Right cardiac atrium (tissue), 5 donors: Measurements from ENCODE around the gene BZW2. TPM values are rescaled to one million over a fixed set of nuclear protein-coding genes. Genes with fewer than 3 reads are reported as not detected.
A peak's percentile ranks its signal among the peaks of the same experiment; 100 is the strongest.

Source experiments
- ATAC-seq, 2 donors: fragments of 200-7000 bp; cut with Tn5 transposase; one replicate each; pipeline versions ENCODE4 v1.8.0 to v1.9.1; 2020; ENCODE audit warnings: moderate library complexity in 2 of 2, mild to moderate bottlenecking in 1 of 2
- DNase-seq, 3 donors: peaks; one replicate each; pipeline ENCODE4 v3.0.0-alpha.2; 2020
- H3K27ac ChIP-seq: one replicate; pipeline ENCODE4 v1.5.1; 2013; ENCODE audit warnings: mild to moderate bottlenecking, low read length, control low read depth, moderate library complexity
- H3K27me3 ChIP-seq: one replicate; pipeline ENCODE4 v1.6.1; 2013; ENCODE audit not compliant: control insufficient read depth, insufficient read depth
- H3K4me1 ChIP-seq: one replicate; pipeline ENCODE4 v1.6.1; 2013; ENCODE audit warnings: low read length; ENCODE audit not compliant: control insufficient read depth, insufficient read depth
- H3K4me3 ChIP-seq: one replicate; pipeline ENCODE4 v1.5.1; 2013; ENCODE audit warnings: low read length, control low read depth
- H3K9me3 ChIP-seq: one replicate; pipeline ENCODE4 v1.6.1; 2013; ENCODE audit warnings: low read length; ENCODE audit not compliant: control insufficient read depth
- WGBS: extraction: QIAGEN DNeasy Blood & Tissue Kit; methylation state at CpG from one replicate; pipeline ENCODE4 v1.1.7; 2013; 5-methylcytosine and 5-hydroxymethylcytosine counted together
- intact Hi-C, 4 donors: fragments of 100-400 bp; cut with DNase I; formaldehyde crosslinking; loops; one replicate each; pipeline versions ENCODE4 v1.11.0 to v1.14.0; 2022 to 2023
- long read RNA-seq, 4 donors: library from polyadenylated mRNA; unstranded; transcript quantifications; one replicate each; pipeline ENCODE4 v2.0.0, GENCODE V29; 2020 to 2021
- polyA plus RNA-seq: library from polyadenylated mRNA; stranded (reverse); fragments of 200-250 nt; gene quantifications from one replicate; pipeline ENCODE4 v1.2.3, GENCODE V29; 2013
- total RNA-seq, 4 donors: library from RNA; stranded (reverse); fragmentation: NEBNext Ultra II Directional; extraction: Animal tissue kit (Norgen Biotek cat#: 25700); gene quantifications; one replicate each; pipeline ENCODE4 v1.2.1, GENCODE V29; 2021
- donor health status: healthy with polysubstance abuse.
- donor health status: DM: no; HTN: yes; CAD: no.
- donor health status: DM: no; HTN: no; CAD: no.
- donor health status: DM: no; HTN: yes; CAD: no; lungs with severe emphysema.
- donor health status: DM: yes; HTN: yes; CAD: no.

The BZW2 gene
- total RNA-seq: 100 to 1,000 TPM; 124 to 214 (median 175) TPM
- polyA plus RNA-seq: 180 TPM
- long read RNA-seq, donor 1, transcript BZW2-201 (12 exons, 1,860 nt): major isoform, 58 of 154 reads
- long read RNA-seq, donor 1, transcript BZW2-207 (12 exons, 1,862 nt): minor isoform, 10 of 154 reads
- long read RNA-seq, donor 1, partial matches to known transcripts: 19 of 154 reads
- long read RNA-seq, donor 1, other reads (novel, unspliced or antisense): 66 of 154 reads
- long read RNA-seq, donor 2, transcript BZW2-207 (12 exons, 1,862 nt): minor isoform, 6 of 88 reads
- long read RNA-seq, donor 2, transcript BZW2-201 (12 exons, 1,860 nt): major isoform, 46 of 88 reads
- long read RNA-seq, donor 2, partial matches to known transcripts: 10 of 88 reads
- long read RNA-seq, donor 2, other reads (novel, unspliced or antisense): 26 of 88 reads
- long read RNA-seq, donor 3, transcript BZW2-201 (12 exons, 1,860 nt): major isoform, 158 of 316 reads
- long read RNA-seq, donor 3, transcript BZW2-207 (12 exons, 1,862 nt): minor isoform, 42 of 316 reads
- long read RNA-seq, donor 3, partial matches to known transcripts: 54 of 316 reads
- long read RNA-seq, donor 3, other reads (novel, unspliced or antisense): 57 of 316 reads
- long read RNA-seq, donor 4, transcript BZW2-207 (12 exons, 1,862 nt): minor isoform, 8 of 133 reads
- long read RNA-seq, donor 4, transcript BZW2-201 (12 exons, 1,860 nt): major isoform, 59 of 133 reads
- long read RNA-seq, donor 4, partial matches to known transcripts: 11 of 133 reads
- long read RNA-seq, donor 4, other reads (novel, unspliced or antisense): 55 of 133 reads

GRCh38 chr7:16645593-16646471 is at the start of gene BZW2, which contains the start of gene ANKMY2:
Gene BZW2, plus strand, starts transcription at chr7:16646181. Its CDS starts 19,263 bp downstream, at chr7:16665444.
Gene ANKMY2, minus strand, starts transcription at chr7:16645754. Its CDS starts 181 bp downstream, at chr7:16645573.
- under 1% methylated on average over 73 of the region's 73 CpGs for WGBS
- peak within 1 kb of the TSS; percentile 86 for H3K27ac ChIP-seq
- DNase-seq (peak; percentile 97 to 99 (median 98)), ATAC-seq (peak; percentile 98)
- intact Hi-C loops: no loop called here
- peaks cover 2% of the 10 kb centered on the region for H3K4me1 ChIP-seq
- no peaks in the 10 kb centered on the region for H3K9me3 ChIP-seq
- no peaks in the 10 kb centered on the region for H3K27me3 ChIP-seq
- peak within 1 kb of the TSS; percentile 91 for H3K4me3 ChIP-seq

- no peaks in the 10 kb centered on the region for H3K4me1 ChIP-seq
- ATAC-seq (no peak), DNase-seq (no peak)
- no peak overlapping the region for H3K27ac ChIP-seq
- 64% methylated on average over 4 of the region's 4 CpGs for WGBS
- H3K9me3 ChIP-seq: no peaks in the 10 kb centered on the region
- no peaks in the 10 kb centered on the region for H3K27me3 ChIP-seq
- H3K4me3 ChIP-seq: no peak overlapping the region
- intact Hi-C loops: no loop called here
Observed at GRCh38 chr7:16598015-16598414, 48.0 kb upstream of the BZW2 start.

GRCh38 chr7:16599860-16600259 is 46.1 kb upstream of the BZW2 start:
- DNase-seq (no peak), ATAC-seq (no peak)
- intact Hi-C loops: loop anchor here in 1 of 4 donors (10.0 kb wide), 1 partner anchor 95 kb away; no protein-coding TSS in a partner anchor
- Histone ChIP-seq H3K27me3 (no peaks in the 10 kb centered on the region), H3K9me3 (no peaks in the 10 kb centered on the region), H3K27ac (no peak overlapping the region), H3K4me3 (no peak overlapping the region), H3K4me1 (no peaks in the 10 kb centered on the region)
- 86% methylated on average over 7 of the region's 7 CpGs for WGBS

- Histone ChIP-seq H3K27ac (no peak overlapping the region), H3K4me3 (no peak overlapping the region), H3K9me3 (no peaks in the 10 kb centered on the region), H3K27me3 (no peaks in the 10 kb centered on the region), H3K4me1 (no peaks in the 10 kb centered on the region)
- DNase-seq (no peak), ATAC-seq (no peak)
- intact Hi-C loops: loop anchor here in 1 of 4 donors (10.0 kb wide), 1 partner anchor 91 kb away; no protein-coding TSS in a partner anchor
Observed at GRCh38 chr7:16603633-16604032, 42.3 kb upstream of the BZW2 start.

GRCh38 chr7:16604054-16604453 is 41.9 kb upstream of the BZW2 start:
- no peaks in the 10 kb centered on the region for H3K9me3 ChIP-seq
- intact Hi-C loops: loop anchor here in 1 of 4 donors (10.0 kb wide), 1 partner anchor 91 kb away; no protein-coding TSS in a partner anchor
- no peaks in the 10 kb centered on the region for H3K27me3 ChIP-seq
- no peak for ATAC-seq
- H3K4me1 ChIP-seq: no peaks in the 10 kb centered on the region
- no peak overlapping the region for H3K27ac ChIP-seq
- 97% methylated on average over 3 of the region's 3 CpGs for WGBS
- no peak overlapping the region for H3K4me3 ChIP-seq
- no peak for DNase-seq

GRCh38 chr7:16606704-16607103 is 39.3 kb upstream of the BZW2 start:
- Histone ChIP-seq H3K4me3 (no peak overlapping the region), H3K9me3 (no peaks in the 10 kb centered on the region), H3K27me3 (no peaks in the 10 kb centered on the region), H3K4me1 (no peaks in the 10 kb centered on the region), H3K27ac (no peak overlapping the region)
- ATAC-seq (no peak), DNase-seq (no peak)
- WGBS: 85% methylated on average over 3 of the region's 3 CpGs
- intact Hi-C loops: loop anchor here in 1 of 4 donors (10.0 kb wide), 1 partner anchor 88 kb away; no protein-coding TSS in a partner anchor

- WGBS: 88% methylated on average over 4 of the region's 4 CpGs
- Histone ChIP-seq H3K4me1 (no peaks in the 10 kb centered on the region), H3K4me3 (no peak overlapping the region), H3K9me3 (no peaks in the 10 kb centered on the region), H3K27me3 (no peaks in the 10 kb centered on the region), H3K27ac (no peak overlapping the region)
- intact Hi-C loops: loop anchor here in 1 of 4 donors (10.0 kb wide), 1 partner anchor 85 kb away; no protein-coding TSS in a partner anchor
- DNase-seq (no peak), ATAC-seq (no peak)
Observed at GRCh38 chr7:16609842-16610450, 36.0 kb upstream of the BZW2 start.

- 100% methylated on average over 2 of the region's 2 CpGs for WGBS
- Histone ChIP-seq H3K4me3 (no peak overlapping the region), H3K4me1 (no peaks in the 10 kb centered on the region), H3K27ac (no peak overlapping the region), H3K9me3 (no peaks in the 10 kb centered on the region), H3K27me3 (no peaks in the 10 kb centered on the region)
- no peak for ATAC-seq
- intact Hi-C loops: no loop called here
- DNase-seq: no peak
Observed at GRCh38 chr7:16611711-16612110, 34.3 kb upstream of the BZW2 start.

GRCh38 chr7:16615228-16615627 is 30.8 kb upstream of the BZW2 start:
- ATAC-seq (no peak), DNase-seq (no peak)
- intact Hi-C loops: no loop called here
- H3K27me3 ChIP-seq: no peaks in the 10 kb centered on the region
- no peak overlapping the region for H3K4me3 ChIP-seq
- H3K27ac ChIP-seq: no peak overlapping the region
- H3K9me3 ChIP-seq: no peaks in the 10 kb centered on the region
- WGBS: 81% methylated on average over 5 of the region's 5 CpGs
- no peaks in the 10 kb centered on the region for H3K4me1 ChIP-seq

GRCh38 chr7:16616122-16616521 is 29.9 kb upstream of the BZW2 start:
- H3K4me3 ChIP-seq: no peak overlapping the region
- H3K9me3 ChIP-seq: no peaks in the 10 kb centered on the region
- DNase-seq (no peak), ATAC-seq (no peak)
- H3K4me1 ChIP-seq: no peaks in the 10 kb centered on the region
- 77% methylated on average over 4 of the region's 4 CpGs for WGBS
- no peaks in the 10 kb centered on the region for H3K27me3 ChIP-seq
- no peak overlapping the region for H3K27ac ChIP-seq
- intact Hi-C loops: no loop called here
